Measurements from ENCODE around the gene CAND2.
A peak's percentile ranks its signal among the peaks of the same experiment; 100 is the strongest.
"Not testable (repeated sequence)": the region's sequence is repeated elsewhere in the genome, so short reads cannot be mapped to it uniquely, and the experiment has no call there.

CAND2 gene

GRCh38 chr3:12772462-12772861 lies 24.0 kb upstream of the CAND2 start:
- DNase-seq: no peak

GRCh38 chr3:12773030-12773709 lies 23.3 kb upstream of the CAND2 start:
- no peak for DNase-seq

- DNase-seq: no peak
Measured at GRCh38 chr3:12773710-12774086, 22.8 kb upstream of the CAND2 start.

- no peak for DNase-seq
Measured at GRCh38 chr3:12774619-12775018, 21.9 kb upstream of the CAND2 start.

- DNase-seq: no peak
Measured at GRCh38 chr3:12775226-12775625, 21.3 kb upstream of the CAND2 start.

GRCh38 chr3:12775970-12776369 lies 20.5 kb upstream of the CAND2 start:
- DNase-seq: not testable (repeated sequence)

- no peak for DNase-seq
Measured at GRCh38 chr3:12777171-12777570, 19.3 kb upstream of the CAND2 start.

- no peak for DNase-seq
Measured at GRCh38 chr3:12780751-12781150, 15.7 kb upstream of the CAND2 start.

GRCh38 chr3:12782172-12782815 lies 14.2 kb upstream of the CAND2 start:
- DNase-seq: no peak

- DNase-seq: no peak
Measured at GRCh38 chr3:12785096-12785495, 11.4 kb upstream of the CAND2 start.

GRCh38 chr3:12787346-12787745 lies 9.1 kb upstream of the CAND2 start:
- peak; percentile 51 to 55 for DNase-seq

GRCh38 chr3:12787967-12788690 lies 8.4 kb upstream of the CAND2 start:
- not testable (repeated sequence) for DNase-seq

GRCh38 chr3:12791430-12791829 lies 5.0 kb upstream of the CAND2 start:
- DNase-seq: no peak

GRCh38 chr3:12793701-12794100 lies 2.8 kb upstream of the CAND2 start:
- DNase-seq: no peak

GRCh38 chr3:12797124-12797891 lies 828 bp downstream of the CAND2 start:
- DNase-seq: no peak

- DNase-seq: no peak
Measured at GRCh38 chr3:12797892-12798558, 1.5 kb downstream of the CAND2 start.

GRCh38 chr3:12798559-12799179 lies 2.2 kb downstream of the CAND2 start:
- no peak for DNase-seq

- no peak for DNase-seq
Measured at GRCh38 chr3:12799525-12800440, 3.3 kb downstream of the CAND2 start.

GRCh38 chr3:12803371-12803770 lies 6.9 kb downstream of the CAND2 start:
- DNase-seq: no peak

GRCh38 chr3:12807066-12807465 lies 10.6 kb downstream of the CAND2 start:
- DNase-seq: no peak

All from activated CD4-positive, alpha-beta T cell treated with anti-CD3 and anti-CD28 coated beads, Interleukin-2, amount 50 U/mL, for 4 hours (primary cell).